ENCODE data around the gene CCSAP. TPM values are rescaled to one million over a fixed set of nuclear protein-coding genes. Genes with fewer than 3 reads are reported as not detected.

CCSAP gene
- total RNA-seq, 1 experiment from 2014 or later = 8.5 TPM

- Histone ChIP-seq H3K79me2 (ENCODE audit: insufficient read depth, low read length) (no peaks in the 10 kb centered on the region), H3K79me1 (ENCODE audit: insufficient read depth, low read depth, low read length, poor library complexity, severe bottlenecking) (no peaks in the 10 kb centered on the region), H3T11ph (ENCODE audit: low read length) (no peak overlapping the region), H3K9me3 (ENCODE audit: control insufficient read depth, low read depth, low read length) (no peaks in the 10 kb centered on the region), H2BK15ac (ENCODE audit: low read depth, low read length) (no peak overlapping the region), H3K14ac (ENCODE audit: insufficient read depth, low read length) (no peak overlapping the region), H2AFZ (ENCODE audit: low read length) (no peak overlapping the region), H4K8ac (replicated peaks; ENCODE audit: insufficient read length, low read depth, low read length) (no peak overlapping the region), H3K4ac (ENCODE audit: low read depth, low read length) (no peak overlapping the region), H2AK5ac (ENCODE audit: insufficient read length, low read length) (no peak overlapping the region), H4K5ac (ENCODE audit: insufficient read length, low read depth, low read length) (no peak overlapping the region), H3K4me1 (ENCODE audit: insufficient read depth, low read length) (no peaks in the 10 kb centered on the region), H3K18ac (ENCODE audit: insufficient read length, low read depth, low read length) (no peak overlapping the region), H3K9ac (ENCODE audit: extremely low read depth, insufficient read length, low read length) (no peak overlapping the region), H3K23ac (ENCODE audit: insufficient read length, low read depth, low read length) (no peak overlapping the region), H3K27me3 (ENCODE audit: insufficient read depth, low read length) (no peaks in the 10 kb centered on the region), H4K91ac (ENCODE audit: insufficient read length, low read depth, low read length) (no peak overlapping the region), H2BK120ac (ENCODE audit: low read depth, low read length, poor library complexity, severe bottlenecking) (no peak overlapping the region), H2BK5ac (ENCODE audit: insufficient read length, low read length) (no peak overlapping the region), H4K20me1 (ENCODE audit: control insufficient read depth, insufficient read depth, insufficient read length) (no peaks in the 10 kb centered on the region), H2BK20ac (ENCODE audit: low read depth, low read length, poor library complexity, severe bottlenecking) (no peak overlapping the region), H3K23me2 (ENCODE audit: insufficient read length, low read depth, low read length, poor library complexity, severe bottlenecking) (no peaks in the 10 kb centered on the region), H2BK12ac (ENCODE audit: insufficient read length, low read depth, low read length) (no peak overlapping the region), H3K4me2 (ENCODE audit: insufficient read depth, insufficient read length, low read length) (no peak overlapping the region), H3K27ac (ENCODE audit: insufficient read length, low read depth, low read length) (no peak overlapping the region), H3K56ac (ENCODE audit: insufficient read length, low read depth, low read length) (no peak overlapping the region)
- H3K4me1 Mint-ChIP-seq = peaks cover 0 to 5% of the 10 kb centered on the region in 2 experiments; a peak in 2 of 4 replicates
- TF ChIP-seq, protein P1, sequence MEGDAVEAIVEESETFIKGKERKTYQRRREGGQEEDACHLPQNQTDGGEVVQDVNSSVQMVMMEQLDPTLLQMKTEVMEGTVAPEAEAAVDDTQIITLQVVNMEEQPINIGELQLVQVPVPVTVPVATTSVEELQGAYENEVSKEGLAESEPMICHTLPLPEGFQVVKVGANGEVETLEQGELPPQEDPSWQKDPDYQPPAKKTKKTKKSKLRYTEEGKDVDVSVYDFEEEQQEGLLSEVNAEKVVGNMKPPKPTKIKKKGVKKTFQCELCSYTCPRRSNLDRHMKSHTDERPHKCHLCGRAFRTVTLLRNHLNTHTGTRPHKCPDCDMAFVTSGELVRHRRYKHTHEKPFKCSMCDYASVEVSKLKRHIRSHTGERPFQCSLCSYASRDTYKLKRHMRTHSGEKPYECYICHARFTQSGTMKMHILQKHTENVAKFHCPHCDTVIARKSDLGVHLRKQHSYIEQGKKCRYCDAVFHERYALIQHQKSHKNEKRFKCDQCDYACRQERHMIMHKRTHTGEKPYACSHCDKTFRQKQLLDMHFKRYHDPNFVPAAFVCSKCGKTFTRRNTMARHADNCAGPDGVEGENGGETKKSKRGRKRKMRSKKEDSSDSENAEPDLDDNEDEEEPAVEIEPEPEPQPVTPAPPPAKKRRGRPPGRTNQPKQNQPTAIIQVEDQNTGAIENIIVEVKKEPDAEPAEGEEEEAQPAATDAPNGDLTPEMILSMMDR (conservative IDR thresholded peaks at IDR 0.05) = no peak
- H3K36me3 Mint-ChIP-seq (ENCODE audit: insufficient read depth in 1 of 3, low read depth in 3 of 3) = no peaks in the 10 kb centered on the region
- H3K4me3 Mint-ChIP-seq = no peak overlapping the region
- WGBS (ENCODE audit: extremely low coverage, insufficient read length, low lambda C conversion rate) = no CpG with 5 or more reads among the region's 2 CpGs
- H3K9me3 Mint-ChIP-seq = peaks cover 6 to 15% of the 10 kb centered on the region in 2 experiments
- no peak overlapping the region for H3K27ac Mint-ChIP-seq
- no peak for DNase-seq
- H3K27me3 Mint-ChIP-seq (ENCODE audit: low read depth) = peaks cover under 1% of the 10 kb centered on the region
Measured at GRCh38 chr1:229352975-229353374, 10.1 kb upstream of the CCSAP start.
